C4-2B (cell line): ENCODE data around the gene IFNA21.
"Not testable (repeated sequence)": the region's sequence is repeated elsewhere in the genome, so short reads cannot be mapped to it uniquely, and the experiment has no call there.

Source experiments
- H3K27ac ChIP-seq: fragments of 450-650 bp; 2 replicates; pipeline ENCODE4 v1.5.1; 2017
- ZFX ChIP-seq: fragments of 450-650 bp; IDR thresholded peaks from 2 replicates; pipeline ENCODE4 v1.6.1; 2017
- TF ChIP-seq, protein P1 (sequence below): fragments of 450-650 bp; conservative IDR thresholded peaks from 2 replicates; pipeline ENCODE4 v1.5.1; 2017; ENCODE audit warnings: mild to moderate bottlenecking

Gene IFNA21

DNA sequence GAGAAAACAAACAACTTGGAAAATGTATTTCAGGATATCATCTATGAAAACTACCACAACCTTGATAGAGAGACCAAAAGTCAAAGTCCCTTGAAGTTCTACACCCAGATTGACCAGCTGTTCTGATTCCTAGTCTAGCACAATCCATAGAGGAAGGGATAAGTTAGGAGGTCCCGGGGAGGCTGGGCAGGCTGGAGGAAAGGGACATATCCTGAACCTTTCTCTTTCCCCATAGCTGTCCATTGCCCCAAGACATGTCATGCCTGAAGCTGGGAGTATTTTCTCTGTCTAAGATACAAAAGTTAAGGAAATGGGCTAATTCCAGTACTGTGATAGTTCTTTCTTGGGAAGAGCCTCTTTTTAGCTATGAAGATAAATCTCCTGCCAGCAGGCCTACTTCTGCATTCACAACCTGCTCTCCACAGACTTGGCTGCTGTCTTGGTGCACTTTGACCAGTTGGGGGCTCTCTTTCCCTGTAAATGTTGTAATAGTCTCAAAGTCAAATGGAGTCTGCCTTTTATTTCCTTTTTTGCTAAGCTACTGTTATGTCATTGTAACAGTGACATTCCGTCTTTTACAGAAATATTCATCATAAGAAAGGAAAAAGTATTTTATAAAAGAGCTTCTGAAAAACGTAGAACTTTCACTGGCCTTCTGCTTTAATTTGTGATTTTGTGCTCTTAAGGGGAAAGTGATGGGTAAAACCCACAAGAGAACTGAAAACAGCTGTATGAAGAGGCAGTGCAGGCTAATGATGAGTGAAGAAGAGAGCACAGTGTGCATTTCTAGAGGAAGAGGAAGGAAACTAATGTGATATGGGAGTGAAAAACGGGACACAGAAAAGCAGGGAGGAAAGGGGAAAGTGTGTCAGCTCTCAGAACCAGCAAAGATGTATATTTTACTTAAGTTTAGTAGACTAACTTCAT lies 16.6 kb upstream of the IFNA21 start:
- H3K27ac ChIP-seq = not testable (repeated sequence)
- TF ChIP-seq, protein P1, sequence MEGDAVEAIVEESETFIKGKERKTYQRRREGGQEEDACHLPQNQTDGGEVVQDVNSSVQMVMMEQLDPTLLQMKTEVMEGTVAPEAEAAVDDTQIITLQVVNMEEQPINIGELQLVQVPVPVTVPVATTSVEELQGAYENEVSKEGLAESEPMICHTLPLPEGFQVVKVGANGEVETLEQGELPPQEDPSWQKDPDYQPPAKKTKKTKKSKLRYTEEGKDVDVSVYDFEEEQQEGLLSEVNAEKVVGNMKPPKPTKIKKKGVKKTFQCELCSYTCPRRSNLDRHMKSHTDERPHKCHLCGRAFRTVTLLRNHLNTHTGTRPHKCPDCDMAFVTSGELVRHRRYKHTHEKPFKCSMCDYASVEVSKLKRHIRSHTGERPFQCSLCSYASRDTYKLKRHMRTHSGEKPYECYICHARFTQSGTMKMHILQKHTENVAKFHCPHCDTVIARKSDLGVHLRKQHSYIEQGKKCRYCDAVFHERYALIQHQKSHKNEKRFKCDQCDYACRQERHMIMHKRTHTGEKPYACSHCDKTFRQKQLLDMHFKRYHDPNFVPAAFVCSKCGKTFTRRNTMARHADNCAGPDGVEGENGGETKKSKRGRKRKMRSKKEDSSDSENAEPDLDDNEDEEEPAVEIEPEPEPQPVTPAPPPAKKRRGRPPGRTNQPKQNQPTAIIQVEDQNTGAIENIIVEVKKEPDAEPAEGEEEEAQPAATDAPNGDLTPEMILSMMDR = peak; percentile 70

DNA sequence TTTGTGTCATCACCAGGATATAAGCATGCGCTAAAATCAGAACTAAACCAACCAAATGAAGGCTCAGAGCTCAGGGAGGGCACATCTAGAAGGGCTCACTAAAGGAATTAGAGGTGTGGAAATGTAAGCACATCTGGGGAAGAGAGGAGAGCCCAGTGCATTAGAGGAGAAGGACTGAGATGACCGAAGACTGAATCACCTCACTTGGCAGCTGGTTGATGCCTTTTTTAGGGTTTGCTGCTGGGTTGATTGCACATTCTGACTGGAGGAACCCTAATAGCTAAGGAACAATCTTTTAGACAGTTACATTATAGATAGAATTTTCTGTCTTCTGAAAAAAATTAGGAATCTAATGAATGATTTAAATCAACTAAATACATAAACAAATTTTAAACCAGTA lies 8.2 kb upstream of the IFNA21 start:
- TF ChIP-seq, protein P1 = no peak
- no peak for TF ChIP-seq ZFX
- no peak overlapping the region for H3K27ac ChIP-seq

DNA sequence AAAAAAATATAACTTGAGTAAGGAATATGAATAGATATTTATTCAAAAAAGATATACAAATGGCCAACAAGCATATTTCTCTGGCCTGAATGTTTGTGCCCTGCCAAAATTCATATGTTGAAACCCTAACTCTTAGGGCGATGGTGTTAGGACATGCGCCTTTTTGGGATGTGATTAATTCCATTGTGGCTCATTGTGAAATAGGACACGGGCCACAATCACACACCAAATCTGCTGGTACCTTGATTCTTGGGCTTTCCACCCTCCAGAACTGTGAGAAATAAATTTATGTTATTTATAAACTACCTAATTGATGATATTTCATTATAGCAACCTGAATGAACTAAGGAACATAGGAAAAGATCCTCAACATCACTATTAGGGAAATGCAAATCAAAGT lies 5.7 kb upstream of the IFNA21 start:
- TF ChIP-seq, protein P1 = no peak
- no peak for TF ChIP-seq ZFX
- H3K27ac ChIP-seq = no peak overlapping the region

DNA sequence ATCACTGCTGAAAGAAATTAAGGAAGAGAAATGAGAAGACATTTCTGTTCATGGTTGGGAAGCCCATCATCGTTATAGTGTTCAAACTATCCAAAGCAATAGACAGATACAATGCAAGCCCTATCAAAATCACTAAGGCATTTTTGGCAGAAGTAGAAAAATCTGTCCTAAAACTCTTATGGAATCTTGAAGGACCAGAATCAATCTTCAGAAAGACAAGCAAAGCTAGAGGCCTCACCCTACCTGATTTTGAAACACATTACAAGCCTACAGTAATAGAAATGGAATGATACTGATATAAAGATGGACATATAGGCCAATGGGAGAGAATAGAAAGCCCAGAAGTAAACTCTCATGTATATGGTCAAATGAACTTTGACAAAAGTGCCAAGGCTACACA lies 4.9 kb upstream of the IFNA21 start:
- TF ChIP-seq ZFX = no peak
- TF ChIP-seq, protein P1 = no peak
- H3K27ac ChIP-seq = no peak overlapping the region

DNA sequence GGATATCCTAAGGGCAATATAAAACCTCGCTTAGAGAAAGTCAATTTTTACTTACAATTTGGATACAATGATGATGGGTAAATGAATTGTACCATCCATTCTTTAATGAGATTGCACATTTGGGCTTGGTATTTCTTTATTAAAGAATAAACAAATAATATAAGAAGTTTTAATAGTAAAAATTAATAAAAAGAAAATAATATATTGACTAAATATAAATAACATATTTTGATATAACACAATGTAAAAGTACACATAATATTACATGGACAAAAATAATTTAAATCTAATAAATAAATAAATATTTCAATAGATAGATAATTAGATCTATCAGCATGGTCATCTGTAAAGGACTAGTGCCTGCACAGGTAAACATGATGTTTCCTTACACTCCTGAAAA lies 944 bp downstream of the IFNA21 start:
- H3K27ac ChIP-seq = no peak overlapping the region
- TF ChIP-seq ZFX = no peak
- TF ChIP-seq, protein P1 = no peak

DNA sequence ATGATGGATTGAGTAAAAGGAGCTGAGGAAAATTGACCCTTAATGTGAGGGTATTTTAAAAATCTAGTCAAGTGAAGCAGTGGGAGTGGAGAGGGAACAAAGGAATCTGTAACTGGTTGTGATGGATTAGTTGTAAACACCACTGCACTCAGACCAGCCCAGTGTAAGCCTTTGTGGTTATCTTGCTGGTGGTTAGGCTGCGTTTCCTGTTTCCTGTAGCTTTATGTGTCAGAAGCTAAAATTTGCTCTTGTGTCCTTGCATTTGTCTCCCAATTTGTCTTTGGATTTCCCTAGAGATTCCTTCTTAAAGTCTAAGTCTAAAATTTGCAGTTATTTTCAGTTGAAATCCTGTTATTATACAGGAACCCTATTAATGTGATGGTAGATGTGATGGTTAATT lies 6.3 kb downstream of the IFNA21 start:
- TF ChIP-seq, protein P1 = no peak
- TF ChIP-seq ZFX = no peak
- H3K27ac ChIP-seq = no peak overlapping the region

DNA sequence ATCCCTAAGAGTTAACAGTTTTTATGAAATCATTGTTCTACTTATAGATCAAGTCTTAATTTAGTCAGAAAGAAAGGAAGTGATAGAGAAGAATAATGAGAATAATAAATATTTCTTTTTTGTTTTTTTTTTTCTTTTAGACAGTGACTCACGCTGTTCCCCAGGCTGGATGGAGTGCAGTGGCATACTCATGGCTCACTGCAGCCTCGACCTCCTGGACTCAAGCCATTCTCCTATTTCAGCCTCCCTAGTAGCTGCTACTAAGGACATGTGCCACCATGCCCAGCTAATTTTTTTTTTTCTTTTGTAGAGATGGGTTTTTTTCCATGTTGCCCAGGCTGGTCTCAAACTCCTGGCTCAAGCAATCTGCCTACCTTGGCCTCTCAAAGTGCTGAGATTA lies 11.0 kb downstream of the IFNA21 start:
- H3K27ac ChIP-seq = no peak overlapping the region
- TF ChIP-seq, protein P1 = no peak
- no peak for TF ChIP-seq ZFX
